GOT3 (cell line): ENCODE measurements around the gene C2CD4C.
"Not testable (repeated sequence)": the region's sequence is repeated elsewhere in the genome, so short reads cannot be mapped to it uniquely, and the experiment has no call there.

ENCODE experiments used
- DNase-seq: peaks from one replicate; lab custom pipeline; 2025; ENCODE audit warnings: mixed read lengths; lab: John Stamatoyannopoulos, UW

The C2CD4C gene

GRCh38 chr19:366205-366783, 42.7 kb downstream of the C2CD4C start:
- no peak for DNase-seq

- DNase-seq, result no peak
Measured at GRCh38 chr19:364496-365287, 44.3 kb downstream of the C2CD4C start.

- DNase-seq, result no peak
Measured at GRCh38 chr19:362683-363082, 46.3 kb downstream of the C2CD4C start.

GRCh38 chr19:362154-362553, 46.8 kb downstream of the C2CD4C start:
- no peak for DNase-seq

- no peak for DNase-seq
Measured at GRCh38 chr19:359653-359925, 49.4 kb downstream of the C2CD4C start.

- DNase-seq, result not testable (repeated sequence)
Measured at GRCh38 chr19:355536-355935, 53.4 kb downstream of the C2CD4C start.
